Cerebellar nuclear complex (tissue), 1 donor: ENCODE measurements around the gene MRGPRG.
"Not testable (repeated sequence)": the region's sequence is repeated elsewhere in the genome, so short reads cannot be mapped to it uniquely, and the experiment has no call there.

Experiments
- DNase-seq, 2 experiments: peaks; one replicate each; lab custom pipeline; 2025; lab: John Stamatoyannopoulos, UW

The MRGPRG gene

GRCh38 chr11:3176487-3176886 lies 42.1 kb downstream of the MRGPRG start:
- DNase-seq = no peak

DNA sequence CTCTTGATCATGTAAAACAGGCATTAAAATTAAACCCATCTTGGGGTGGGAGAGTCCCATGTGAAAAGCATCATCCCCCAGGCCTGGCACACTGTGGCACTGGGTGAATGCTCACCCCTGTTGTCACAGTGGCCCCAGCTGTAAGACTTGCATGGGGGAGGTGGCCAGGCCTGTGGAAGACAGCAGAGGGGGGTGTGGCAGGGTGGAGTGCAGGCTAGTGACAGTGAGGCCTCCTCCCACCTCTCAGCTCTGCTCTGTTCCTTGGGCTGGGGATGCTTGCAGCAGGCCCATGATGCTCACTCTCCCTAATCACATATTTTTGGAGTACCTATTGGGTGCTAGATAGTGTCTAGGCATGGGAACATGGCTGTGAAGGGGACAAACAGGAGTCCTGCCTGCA lies 43.4 kb downstream of the MRGPRG start:
- DNase-seq = no peak

DNA sequence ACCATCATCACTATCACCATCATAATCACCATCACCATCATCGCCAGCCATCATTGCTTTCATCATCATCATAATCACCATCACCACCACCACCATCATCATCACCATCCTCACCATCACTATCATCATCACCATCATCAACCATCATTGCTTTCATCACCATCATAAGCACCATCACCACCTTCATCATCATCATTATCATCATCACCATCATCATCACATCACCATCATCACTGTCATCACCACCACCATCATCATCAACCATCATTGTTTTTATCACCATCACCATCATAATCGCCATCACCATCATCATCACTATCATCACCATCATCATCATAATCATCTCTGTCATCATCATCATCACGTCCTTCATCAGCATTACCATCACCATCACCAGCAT lies 44.2 kb downstream of the MRGPRG start:
- no peak for DNase-seq

- DNase-seq = no peak
Measured at GRCh38 chr11:3173795-3174194, 44.8 kb downstream of the MRGPRG start.

DNA sequence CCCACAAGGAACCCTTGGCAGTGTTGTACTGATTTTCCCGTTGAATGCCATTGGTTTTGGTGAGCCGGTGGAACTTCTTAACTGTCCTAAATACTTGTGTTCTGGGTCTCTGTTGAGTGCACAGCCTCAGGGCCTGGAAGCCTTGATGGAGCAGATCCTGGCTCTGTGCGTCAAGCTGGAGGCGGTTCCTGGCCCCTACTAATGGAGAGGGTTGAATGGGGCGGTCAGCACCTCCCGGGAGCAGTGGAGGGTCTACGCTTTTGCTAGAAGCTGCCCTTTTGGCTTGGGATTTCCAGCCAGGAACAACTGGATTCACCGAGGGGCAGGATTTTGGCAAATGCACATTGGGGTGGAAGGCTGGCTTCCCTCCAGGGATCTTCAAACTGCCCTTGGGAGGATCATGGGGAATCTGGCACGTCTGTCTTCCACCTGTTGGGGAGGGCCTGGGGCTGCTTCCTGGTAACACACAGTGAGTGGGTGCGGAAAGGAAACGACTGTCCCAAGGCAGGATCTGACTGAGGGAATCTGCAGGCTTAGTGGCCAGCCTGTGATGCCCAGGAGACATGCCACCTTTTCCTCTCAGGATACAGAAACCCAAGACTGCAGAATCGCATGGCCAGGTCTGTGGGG lies 46.6 kb downstream of the MRGPRG start:
- no peak for DNase-seq

DNA sequence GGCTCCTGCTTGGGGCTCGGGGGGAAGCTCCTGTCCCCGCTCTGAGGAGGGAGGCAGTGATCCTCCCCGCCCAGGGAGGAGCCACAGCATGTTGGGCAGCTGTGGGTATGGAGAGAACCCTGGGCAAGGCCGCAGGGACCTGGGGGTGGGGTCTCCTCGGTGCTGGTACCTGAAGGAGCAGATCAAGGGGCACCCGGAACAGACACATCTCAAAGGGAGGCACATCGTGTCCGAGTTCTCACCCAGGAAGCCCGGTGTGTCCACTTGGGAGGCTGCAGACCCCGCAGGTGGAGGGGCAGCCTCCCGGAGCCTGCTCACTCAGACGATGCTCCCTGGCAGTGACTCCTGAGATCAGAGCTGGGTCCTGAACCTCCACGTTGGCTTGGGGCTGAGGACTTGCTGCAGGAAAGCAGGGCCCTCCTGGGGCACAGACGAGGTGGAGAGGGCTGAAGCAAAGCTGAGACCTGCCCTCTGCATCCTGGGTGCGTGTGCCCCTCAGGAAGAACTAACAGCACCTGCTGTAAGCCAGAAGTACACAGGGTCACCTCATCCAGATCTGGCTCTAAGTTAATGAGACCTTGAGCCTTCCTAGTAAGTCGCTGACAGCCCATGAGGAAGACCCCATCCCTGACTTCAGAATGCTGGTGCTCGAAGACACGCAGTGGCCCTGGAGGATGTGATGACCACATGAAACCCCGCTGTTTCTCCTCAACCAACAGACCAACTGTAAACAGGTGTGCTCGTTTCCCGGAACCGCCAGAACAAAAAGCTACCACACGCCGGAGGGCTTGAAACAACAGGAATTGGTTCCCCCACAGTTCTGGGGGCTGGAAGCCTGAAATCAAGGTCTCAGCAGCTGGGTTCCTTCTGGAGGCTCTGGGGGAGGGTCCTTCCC lies 47.6 kb downstream of the MRGPRG start:
- DNase-seq = no peak

- no peak for DNase-seq
Measured at GRCh38 chr11:3170044-3170755, 48.4 kb downstream of the MRGPRG start.

DNA sequence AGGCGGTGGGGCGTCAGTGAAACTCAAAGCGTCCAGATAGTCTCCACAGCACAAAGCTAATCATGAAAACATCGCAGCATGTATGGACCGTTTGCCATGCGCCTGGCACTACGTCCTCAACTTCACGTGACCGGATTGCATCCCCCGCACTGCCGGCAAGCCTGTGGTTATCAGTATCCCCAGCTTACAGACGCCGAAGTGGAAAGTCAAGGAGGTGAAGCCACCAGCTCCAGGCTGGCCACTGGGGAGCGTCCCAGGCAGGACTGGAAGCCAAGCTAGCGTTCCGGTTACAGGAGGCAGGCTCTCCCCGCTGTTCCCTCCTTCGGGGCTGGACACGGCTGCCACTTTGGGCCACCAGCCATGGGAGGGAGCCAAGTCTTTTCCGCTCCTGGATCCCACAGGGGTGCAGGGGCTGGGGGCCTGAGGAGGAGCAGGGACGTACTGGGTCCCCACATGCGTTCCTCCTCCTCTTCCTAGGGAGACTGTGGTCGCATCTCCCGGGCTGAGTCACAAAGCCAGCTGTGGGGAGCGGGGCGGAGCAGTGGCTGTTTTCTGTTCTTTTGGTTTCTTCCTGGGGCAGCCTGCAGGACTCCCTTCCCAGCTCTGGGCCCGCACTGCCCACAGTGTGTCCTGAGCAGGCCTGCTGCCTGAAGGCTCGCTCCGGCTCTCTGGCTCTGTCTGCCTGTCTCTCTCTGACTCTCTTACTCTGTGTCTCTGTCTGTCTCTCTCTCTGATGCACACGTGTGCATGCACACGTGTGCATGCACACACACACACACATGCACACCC lies 49.2 kb downstream of the MRGPRG start:
- no peak for DNase-seq

DNA sequence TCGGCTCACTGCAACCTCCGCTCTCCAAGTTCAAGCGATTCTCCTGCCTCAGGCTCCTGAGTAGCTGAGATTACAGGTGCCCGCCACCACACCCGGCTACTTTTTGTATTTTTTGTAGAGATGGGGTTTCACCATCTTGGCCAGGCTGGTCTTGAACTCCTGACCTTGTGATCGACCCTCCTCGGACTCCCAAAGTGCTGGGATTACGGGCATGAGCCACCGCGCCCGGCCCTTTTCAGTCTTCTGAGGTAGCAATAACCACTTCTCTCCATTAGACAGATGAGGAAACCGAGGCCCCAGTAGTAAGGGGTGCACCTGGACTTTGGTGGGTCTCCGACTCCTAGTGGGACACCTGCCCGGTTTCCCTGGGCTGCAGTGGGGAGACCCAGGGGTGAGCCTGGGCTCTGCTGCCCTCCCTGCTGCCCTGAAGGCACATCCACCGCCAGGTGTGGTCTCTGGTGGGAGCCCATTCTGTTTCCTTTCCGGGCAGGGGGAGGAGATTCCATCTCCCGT lies 49.8 kb downstream of the MRGPRG start:
- DNase-seq = not testable (repeated sequence)
